Kidney tubule cell (primary cell): ENCODE results near the gene GABRG3.
A peak's percentile ranks its signal among the peaks of the same experiment; 100 is the strongest.

Source experiments
- DNase-seq: peaks from one replicate; pipeline ENCODE4 v3.0.0-alpha.2; 2018; ENCODE audit warnings: low spot score

Gene GABRG3

GRCh38 chr15:27101982-27102381, 131.0 kb downstream of the GABRG3 start:
- DNase-seq: no peak

- no peak for DNase-seq
These were observed 140.3 kb downstream of the GABRG3 start for GRCh38 chr15:27111323-27111722.

- DNase-seq: no peak
These were observed 143.5 kb downstream of the GABRG3 start for GRCh38 chr15:27114473-27114872.

- DNase-seq: no peak
These were observed 148.8 kb downstream of the GABRG3 start for GRCh38 chr15:27119695-27120266.

GRCh38 chr15:27121672-27122071, 150.7 kb downstream of the GABRG3 start:
- no peak for DNase-seq

- no peak for DNase-seq
These were observed 152.3 kb downstream of the GABRG3 start for GRCh38 chr15:27123291-27123690.

- no peak for DNase-seq
These were observed 152.8 kb downstream of the GABRG3 start for GRCh38 chr15:27123808-27124207.

GRCh38 chr15:27124287-27124871, 153.4 kb downstream of the GABRG3 start:
- peak; percentile 52 for DNase-seq

GRCh38 chr15:27125185-27125584, 154.2 kb downstream of the GABRG3 start:
- DNase-seq: no peak

- DNase-seq: no peak
These were observed 155.5 kb downstream of the GABRG3 start for GRCh38 chr15:27126449-27126848.

GRCh38 chr15:27127815-27128570, 157.0 kb downstream of the GABRG3 start:
- DNase-seq: peak; percentile 85

GRCh38 chr15:27133249-27133648, 162.3 kb downstream of the GABRG3 start:
- no peak for DNase-seq

GRCh38 chr15:27134481-27134880, 163.5 kb downstream of the GABRG3 start:
- no peak for DNase-seq

GRCh38 chr15:27135151-27135550, 164.2 kb downstream of the GABRG3 start:
- DNase-seq: no peak

- DNase-seq: no peak
These were observed 166.1 kb downstream of the GABRG3 start for GRCh38 chr15:27137127-27137526.

- no peak for DNase-seq
These were observed 194.6 kb downstream of the GABRG3 start for GRCh38 chr15:27165590-27165989.

- DNase-seq: no peak
These were observed 195.9 kb downstream of the GABRG3 start for GRCh38 chr15:27166917-27167316.

GRCh38 chr15:27167738-27168137, 196.8 kb downstream of the GABRG3 start:
- DNase-seq: no peak

- no peak for DNase-seq
These were observed 199.9 kb downstream of the GABRG3 start for GRCh38 chr15:27170851-27171250.

GRCh38 chr15:27172821-27173220, 201.8 kb downstream of the GABRG3 start:
- no peak for DNase-seq

GRCh38 chr15:27175472-27176153, 204.6 kb downstream of the GABRG3 start:
- DNase-seq: no peak

GRCh38 chr15:27176785-27177406, 205.9 kb downstream of the GABRG3 start:
- DNase-seq: no peak
